Hepatic stellate cell (primary cell): Measurements from ENCODE around the gene MTHFR.

Experiments
- DNase-seq: peaks from one replicate; pipeline ENCODE4 v3.0.0; 2011; ENCODE audit warnings: low spot score

MTHFR gene

GRCh38 chr1:11805422-11806306 is at the start of gene MTHFR, which contains the start of gene CLCN6:
Gene MTHFR (minus strand): TSS chr1:11805964. CDS start chr1:11803116, 2,848 bp downstream.
Gene CLCN6 (plus strand): TSS chr1:11806191. CDS start chr1:11806263, 72 bp downstream.
- DNase-seq: peak; percentile 98

GRCh38 chr1:11855430-11855829 is 49.7 kb upstream of the MTHFR start:
- DNase-seq: no peak

GRCh38 chr1:11854519-11854918 is 48.8 kb upstream of the MTHFR start:
- no peak for DNase-seq

- no peak for DNase-seq
Measured at GRCh38 chr1:11851180-11851579, 45.4 kb upstream of the MTHFR start.

- no peak for DNase-seq
Measured at GRCh38 chr1:11850156-11850555, 44.4 kb upstream of the MTHFR start.

- no peak for DNase-seq
Measured at GRCh38 chr1:11848373-11848700, 42.6 kb upstream of the MTHFR start.

- DNase-seq: no peak
Measured at GRCh38 chr1:11847667-11848372, 42.1 kb upstream of the MTHFR start, which contains the start of gene NPPA. Gene NPPA (minus strand): TSS chr1:11847783. CDS start chr1:11847684, 99 bp downstream.

- no peak for DNase-seq
Measured at GRCh38 chr1:11845641-11846335, 40.0 kb upstream of the MTHFR start.

GRCh38 chr1:11842154-11843041 is 36.6 kb upstream of the MTHFR start:
- DNase-seq: no peak

GRCh38 chr1:11841245-11842153 is 35.7 kb upstream of the MTHFR start:
- DNase-seq: no peak

- DNase-seq: no peak
Measured at GRCh38 chr1:11839727-11840705, 34.3 kb upstream of the MTHFR start.

GRCh38 chr1:11838349-11839272 is 32.8 kb upstream of the MTHFR start:
- DNase-seq: peak; percentile 93

- DNase-seq: no peak
Measured at GRCh38 chr1:11837767-11838348, 32.1 kb upstream of the MTHFR start.

- no peak for DNase-seq
Measured at GRCh38 chr1:11836955-11837766, 31.4 kb upstream of the MTHFR start.

GRCh38 chr1:11835441-11836225 is 29.9 kb upstream of the MTHFR start:
- no peak for DNase-seq

GRCh38 chr1:11833900-11834299 is 28.1 kb upstream of the MTHFR start:
- no peak for DNase-seq
